GM10248 (cell line): Measurements from ENCODE around the gene DPPA5.
"Not testable (repeated sequence)": the region's sequence is repeated elsewhere in the genome, so short reads cannot be mapped to it uniquely, and the experiment has no call there.

Experiments used
- CTCF ChIA-PET: fragments of 300-600 bp; sonication (Branson Sonifier 250); formaldehyde crosslinking; extraction: SDS; loops from one replicate; lab custom pipeline; 2021; ENCODE audit warnings: antibody characterized with exemption; lab: Yijun Ruan, JAX
- POLR2A ChIA-PET: fragments of 350-650 bp; sonication (Branson Sonifier 250); formaldehyde crosslinking; extraction: SDS; loops from one replicate; lab custom pipeline; 2020; ENCODE audit warnings: antibody characterized with exemption; lab: Yijun Ruan, JAX
- DNase-seq: peaks from one replicate; pipeline ENCODE4 v3.0.0; 2012; ENCODE audit errors: extremely low spot score
- CTCF ChIP-seq: IDR thresholded peaks from 2 replicates; pipeline ENCODE4 v1.5.1; 2012; ENCODE audit warnings: mild to moderate bottlenecking, low read depth; ENCODE audit errors: extremely low read depth, missing control alignments, control extremely low read depth

Gene DPPA5

DNA sequence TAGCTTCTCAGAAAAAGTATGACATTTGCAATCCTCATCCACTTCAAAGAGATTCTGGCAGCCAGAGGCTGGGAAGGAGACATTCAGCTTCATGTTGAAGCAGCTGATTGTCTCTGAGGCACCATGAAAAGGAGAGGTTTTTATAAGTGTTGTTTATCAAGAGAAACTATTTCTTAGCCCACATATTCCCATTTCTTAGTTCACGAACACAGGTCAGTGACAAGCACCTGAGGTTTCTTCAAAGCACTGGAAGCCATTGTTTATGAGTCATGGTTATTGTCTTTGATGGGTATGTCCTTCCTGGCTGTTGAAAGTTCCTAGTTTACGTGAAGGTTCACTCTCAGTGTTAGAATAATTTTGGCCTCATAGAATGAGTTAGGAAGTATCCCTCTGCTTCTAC, 37.6 kb upstream of the DPPA5 start:
- no peak for DNase-seq
- TF ChIP-seq CTCF, result no peak
- CTCF ChIA-PET, result interaction anchor here (1.5 kb wide), 1 partner anchor 9 kb away, joined by 4 read pairs; no protein-coding TSS in a partner anchor
- POLR2A ChIA-PET, result no interaction called here

DNA sequence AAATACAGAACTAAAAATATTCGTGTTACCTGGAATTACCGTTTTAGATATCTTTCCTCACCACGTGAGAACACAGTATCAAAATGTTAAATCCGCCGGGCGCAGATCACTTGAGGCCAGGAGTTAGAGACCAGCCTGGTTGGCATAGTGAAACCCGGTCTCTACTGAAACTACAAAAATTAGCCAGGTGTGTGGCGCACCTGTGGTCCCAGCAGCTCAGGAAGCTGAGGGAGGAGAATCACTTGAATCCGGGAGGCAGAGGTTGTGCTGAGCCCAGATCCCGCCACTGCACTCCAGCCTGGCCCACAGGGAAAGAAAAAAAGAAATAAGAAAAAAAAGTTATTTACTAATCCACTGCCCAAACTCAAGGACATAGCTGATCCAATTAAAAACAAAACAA, 35.8 kb upstream of the DPPA5 start:
- ChIA-PET CTCF (interaction anchor here (1.5 kb wide), 1 partner anchor 11 kb away, joined by 4 read pairs; no protein-coding TSS in a partner anchor), POLR2A (interaction anchor here (0.7 kb wide), 1 partner anchor 84 kb away, joined by 4 read pairs; no protein-coding TSS in a partner anchor)
- no peak for TF ChIP-seq CTCF
- DNase-seq, result no peak

DNA sequence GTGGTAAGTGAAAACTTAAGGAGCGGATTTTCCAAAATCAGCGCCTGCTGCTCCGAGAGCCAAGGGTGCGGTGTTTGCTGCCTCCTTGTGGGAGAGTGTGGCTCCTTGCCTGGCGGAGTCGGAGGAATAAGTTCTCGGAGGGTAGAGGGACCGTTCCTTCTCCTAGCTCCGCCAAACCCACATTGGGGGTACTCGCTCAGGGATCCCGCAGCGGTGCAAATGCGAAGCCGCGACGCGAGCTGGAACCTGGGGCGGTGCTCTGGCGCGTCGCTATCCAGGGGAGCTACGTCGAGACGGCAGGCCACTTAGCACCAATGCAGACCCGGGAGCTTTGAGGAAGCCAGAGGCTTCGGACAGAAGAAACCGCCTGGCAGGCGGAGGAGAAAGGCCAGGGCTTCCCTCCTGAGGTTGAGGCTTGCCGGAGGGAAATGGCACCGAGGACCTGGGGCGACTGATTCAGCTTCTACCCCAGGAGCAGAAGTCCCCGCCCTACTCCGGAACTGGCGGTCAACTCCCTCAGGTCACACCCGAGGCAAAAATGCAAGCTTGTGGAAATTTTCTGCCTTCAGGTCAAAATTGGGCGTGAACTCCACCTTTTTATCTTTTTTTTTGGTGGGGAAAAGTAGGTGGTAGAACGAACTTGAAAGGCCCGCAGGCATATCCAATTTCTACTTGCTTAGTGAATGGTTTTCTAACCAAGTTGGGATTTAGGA, 34.9 kb upstream of the DPPA5 start:
- DNase-seq, result peak; percentile 76
- ChIA-PET CTCF (interaction anchor here (0.8 to 2.5 kb wide), 12 partner anchors 9 to 979 kb away, joined by 3 to 16 read pairs (median 5); no protein-coding TSS in a partner anchor), POLR2A (interaction anchor here (0.5 to 1.4 kb wide), 3 partner anchors 9 to 741 kb away, joined by 3 to 12 read pairs (median 3); no protein-coding TSS in a partner anchor)
- TF ChIP-seq CTCF, result peak; percentile 72

DNA sequence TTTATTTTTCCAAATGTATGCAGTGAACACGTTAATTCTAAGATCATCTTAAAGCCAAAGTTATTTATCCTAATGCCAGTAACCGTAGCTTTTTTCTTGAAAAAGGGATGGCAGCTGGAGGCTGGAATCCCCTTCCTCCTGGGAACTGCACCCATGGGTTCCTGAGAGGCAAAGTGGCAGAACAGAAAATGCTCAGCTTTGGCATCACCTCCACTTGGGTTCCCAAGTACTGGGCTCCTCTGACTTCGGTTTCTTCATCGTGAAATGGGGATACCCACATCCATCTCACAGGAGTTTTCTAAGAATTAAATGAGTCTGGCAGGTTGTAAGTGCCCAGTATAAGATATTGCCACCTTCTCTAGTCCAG, 34.3 kb upstream of the DPPA5 start:
- no peak for TF ChIP-seq CTCF
- no peak for DNase-seq
- CTCF ChIA-PET, result interaction anchor here (0.8 to 2.5 kb wide), 12 partner anchors 9 to 978 kb away, joined by 3 to 16 read pairs (median 4); no protein-coding TSS in a partner anchor
- POLR2A ChIA-PET, result interaction anchor here (0.5 to 1.4 kb wide), 3 partner anchors 9 to 740 kb away, joined by 3 to 12 read pairs (median 3); no protein-coding TSS in a partner anchor

GRCh38 chr6:73382462-73383113, 28.5 kb upstream of the DPPA5 start:
- no peak for TF ChIP-seq CTCF
- no peak for DNase-seq
- ChIA-PET POLR2A (no interaction called here), CTCF (no interaction called here)

GRCh38 chr6:73381531-73381930, 27.5 kb upstream of the DPPA5 start:
- CTCF ChIA-PET, result interaction anchor here (1.1 to 1.5 kb wide), 2 partner anchors 14 to 20 kb away, joined by 3 to 4 read pairs; no protein-coding TSS in a partner anchor
- DNase-seq, POLR2A ChIA-PET: not testable (repeated sequence)

DNA sequence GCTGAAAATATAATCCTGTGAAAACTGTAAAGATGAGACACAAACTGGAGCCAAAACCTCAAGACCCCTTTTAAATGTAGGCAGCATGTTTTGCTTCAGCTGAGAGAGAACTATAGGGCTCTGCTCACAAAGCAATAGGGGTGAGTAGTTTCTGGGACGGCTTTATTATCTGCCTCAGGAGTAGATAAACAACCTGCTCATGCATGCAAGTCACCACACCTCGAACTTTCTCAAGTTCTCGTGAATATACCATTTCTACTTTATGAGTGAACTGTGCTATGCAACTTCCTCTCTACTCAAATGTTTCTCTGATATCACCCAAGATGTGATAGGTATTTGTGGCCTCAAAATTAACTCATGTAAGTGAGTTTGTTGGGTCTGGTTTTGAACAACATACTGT, 23.1 kb upstream of the DPPA5 start:
- ChIA-PET POLR2A (no interaction called here), CTCF (interaction anchor here (1.1 to 2.3 kb wide), 5 partner anchors 9 to 50 kb away, joined by 3 to 7 read pairs (median 3); no protein-coding TSS in a partner anchor)
- no peak for TF ChIP-seq CTCF
- no peak for DNase-seq
